ENCODE measurements around the gene ARIH1. TPM values are rescaled to one million over a fixed set of nuclear protein-coding genes. Genes with fewer than 3 reads are reported as not detected.

ARIH1 gene
- total and polyA plus RNA-seq, 10 of the 15 experiments (the other 5 are each of a cell fraction or from before 2014, with no cell fraction given), result 14.7 to 99.5 (median 26.5) TPM

- POLR2A ChIA-PET, result interaction anchor here (1.3 to 1.9 kb wide), 2 partner anchors 9 to 12 kb away, joined by 3 to 6 read pairs; no protein-coding TSS in a partner anchor
- Histone ChIP-seq H3K4me2 (ENCODE audit: control insufficient read depth, insufficient read depth) (no peak overlapping the region), H4K20me1 (ENCODE audit: control insufficient read depth, insufficient read depth) (no peaks in the 10 kb centered on the region), H3K79me2 (ENCODE audit: control insufficient read depth, insufficient read depth, low read length) (no peaks in the 10 kb centered on the region), H2AFZ (ENCODE audit: control insufficient read depth, low read depth, low read length) (no peak overlapping the region), H3K9ac (ENCODE audit: control insufficient read depth, insufficient read depth, low read length) (no peak overlapping the region), H3K36me3 (ENCODE audit: control insufficient read depth in 2 of 2, insufficient read depth in 2 of 2, low read length in 1 of 2) (no peaks in the 10 kb centered on the region), H3K27me3 (replicated peaks in 1 of 2; ENCODE audit: control insufficient read depth in 2 of 2, insufficient read depth in 2 of 2, low read length in 1 of 2) (no peaks in the 10 kb centered on the region), H3K27ac (ENCODE audit: control insufficient read depth, insufficient read depth) (no peak overlapping the region), H3K9me3 (replicated peaks; ENCODE audit: control insufficient read depth, insufficient read depth, low read length) (no peaks in the 10 kb centered on the region), H3K4me3 (no peak overlapping the region), H3K4me1 (ENCODE audit: control insufficient read depth, insufficient read depth, low read length) (no peaks in the 10 kb centered on the region)
- CTCF ChIA-PET, result interaction anchor here (1.3 to 1.9 kb wide), 2 partner anchors 9 to 258 kb away, joined by 3 to 12 read pairs; partner anchors contain the start of gene ARIH1
- ATAC-seq (no peak), DNase-seq (ENCODE audit: low read depth, low spot score) (no peak), FAIRE-seq (no peak)
- WGBS (ENCODE audit: insufficient coverage, insufficient replicate concordance, low lambda C conversion rate, missing lambda C conversion rate), result 82% methylated on average over 7 of the region's 7 CpGs
- intact Hi-C loops (cut with micrococcal nuclease; ENCODE audit: unreplicated experiment) (loop anchor here (1.0 kb wide), 1 partner anchor 29 kb away; no protein-coding TSS in a partner anchor), in situ Hi-C loops (cut with MboI) (no loop called here)
- RAD21 ChIA-PET (ENCODE audit: unreplicated experiment), result no interaction called here
- no peak for TF ChIP-seq TCF12 (IDR thresholded peaks at IDR 0.05; ENCODE audit: low read depth, low read length)
- no peak for TF ChIP-seq RELA (IDR thresholded peaks at IDR 0.05; ENCODE audit: borderline replicate concordance, partially characterized antibody)
- TF ChIP-seq IKZF1 (conservative IDR thresholded peaks at IDR 0.05), result no peak
- TF ChIP-seq NR2F1 (conservative IDR thresholded peaks at IDR 0.05), result no peak
- no peak for TF ChIP-seq GABPA (IDR thresholded peaks at IDR 0.05; ENCODE audit: low read depth)
- TF ChIP-seq IRF4 (IDR thresholded peaks at IDR 0.05; ENCODE audit: low read depth, low read length), result no peak
- no peak for TF ChIP-seq NKRF (conservative IDR thresholded peaks at IDR 0.05)
- TF ChIP-seq MEF2B (IDR thresholded peaks at IDR 0.05; ENCODE audit: partially characterized antibody, poor library complexity, severe bottlenecking), result no peak
- TF ChIP-seq JUND (IDR thresholded peaks at IDR 0.05; ENCODE audit: low read depth, low read length), result no peak
- TF ChIP-seq PKNOX1 (IDR thresholded peaks at IDR 0.05), result no peak
- no peak for TF ChIP-seq RUNX3 (IDR thresholded peaks at IDR 0.05; ENCODE audit: low read length)
- no peak for TF ChIP-seq BHLHE40 (IDR thresholded peaks at IDR 0.05; ENCODE audit: borderline replicate concordance in 1 of 2, low read depth in 2 of 2, low read length in 1 of 2)
- TF ChIP-seq EP300 (IDR thresholded peaks at IDR 0.05; ENCODE audit: borderline replicate concordance in 1 of 2, control insufficient read depth in 1 of 2, low read depth in 2 of 2, low read length in 2 of 2), result no peak
- BruUV-seq (replicated peaks), result no TSS peak
- SMC1A ChIA-PET (ENCODE audit: uncharacterized antibody, unreplicated experiment), result interaction anchor here (1.0 to 1.2 kb wide), 2 partner anchors 17 to 22 kb away, joined by 4 read pairs; no protein-coding TSS in a partner anchor
Observed at GRCh38 chr15:72464251-72464650, 9.9 kb upstream of the ARIH1 start.

Data from GM12878 (cell line).